NCI-H345 (cell line): ENCODE results near the gene ARMC8.

Source experiments
- DNase-seq: peaks from one replicate; lab custom pipeline; 2025; lab: John Stamatoyannopoulos, UW

The ARMC8 gene

GRCh38 chr3:138307899-138308298 lies 120.8 kb downstream of the ARMC8 start:
- no peak for DNase-seq

GRCh38 chr3:138308783-138309182 lies 121.7 kb downstream of the ARMC8 start:
- DNase-seq: no peak

GRCh38 chr3:138310494-138310893 lies 123.4 kb downstream of the ARMC8 start:
- no peak for DNase-seq

GRCh38 chr3:138314751-138315150 lies 127.7 kb downstream of the ARMC8 start:
- no peak for DNase-seq

GRCh38 chr3:138317687-138318086 lies 130.6 kb downstream of the ARMC8 start:
- no peak for DNase-seq

- DNase-seq: no peak
Observed at GRCh38 chr3:138323971-138324370, 136.9 kb downstream of the ARMC8 start.

GRCh38 chr3:138325990-138326389 lies 138.9 kb downstream of the ARMC8 start:
- no peak for DNase-seq

GRCh38 chr3:138326866-138327595 lies 139.9 kb downstream of the ARMC8 start:
- DNase-seq: no peak

- DNase-seq: no peak
Observed at GRCh38 chr3:138327831-138328230, 140.7 kb downstream of the ARMC8 start.

- DNase-seq: no peak
Observed at GRCh38 chr3:138328341-138328740, 141.2 kb downstream of the ARMC8 start.

GRCh38 chr3:138329127-138329983 lies 142.3 kb downstream of the ARMC8 start, which contains the start of gene NME9:
TSS of gene NME9 (minus strand) at chr3:138329851. CDS start at chr3:138329335, 516 bp downstream.
- DNase-seq: peak; percentile 92

GRCh38 chr3:138329984-138330293 lies 142.8 kb downstream of the ARMC8 start:
- no peak for DNase-seq

- no peak for DNase-seq
Observed at GRCh38 chr3:138331143-138331894, 144.2 kb downstream of the ARMC8 start.

GRCh38 chr3:138332472-138333073 lies 145.5 kb downstream of the ARMC8 start:
- no peak for DNase-seq

GRCh38 chr3:138334608-138335007 lies 147.5 kb downstream of the ARMC8 start:
- DNase-seq: no peak

- DNase-seq: no peak
Observed at GRCh38 chr3:138336454-138336999, 149.4 kb downstream of the ARMC8 start.

GRCh38 chr3:138338244-138338643 lies 151.1 kb downstream of the ARMC8 start:
- no peak for DNase-seq

GRCh38 chr3:138338811-138339210 lies 151.7 kb downstream of the ARMC8 start:
- DNase-seq: no peak

GRCh38 chr3:138340511-138340910 lies 153.4 kb downstream of the ARMC8 start:
- no peak for DNase-seq

GRCh38 chr3:138344754-138345153 lies 157.7 kb downstream of the ARMC8 start:
- no peak for DNase-seq
